ENCODE data around the gene MICAL3. TPM values are rescaled to one million over a fixed set of nuclear protein-coding genes. Genes with fewer than 3 reads are reported as not detected.
"Not testable (repeated sequence)": the region's sequence is repeated elsewhere in the genome, so short reads cannot be mapped to it uniquely, and the experiment has no call there.

The MICAL3 gene
- polyA plus RNA-seq, 1 donor, result 36.1 TPM

GRCh38 chr22:18032455-18033101 lies 8.2 kb upstream of the MICAL3 start:
- no CpG with 5 or more reads among the region's 6 CpGs for WGBS (ENCODE audit: insufficient coverage, low lambda C conversion rate)
- H3K36me3 ChIP-seq (ENCODE audit: control insufficient read depth, insufficient read depth, low read length), result no peaks in the 10 kb centered on the region
- no peak overlapping the region for H3K27ac ChIP-seq (ENCODE audit: low read length)
- no peaks in the 10 kb centered on the region for H3K27me3 ChIP-seq (ENCODE audit: control insufficient read depth, insufficient read depth, low read length)
- peaks cover 3% of the 10 kb centered on the region for H3K4me1 ChIP-seq (ENCODE audit: control insufficient read depth, insufficient read depth, low read length)
- DNase-seq, result peak in 1 of 2 donors; percentile 29
- no peak overlapping the region for H3K4me3 ChIP-seq (ENCODE audit: low read length)
- H3K9me3 ChIP-seq (ENCODE audit: control insufficient read depth, low read depth, low read length), result no peaks in the 10 kb centered on the region

GRCh38 chr22:18031695-18032454 lies 7.5 kb upstream of the MICAL3 start:
- Histone ChIP-seq H3K27ac (ENCODE audit: low read length) (no peak overlapping the region), H3K4me3 (ENCODE audit: low read length) (no peak overlapping the region), H3K4me1 (ENCODE audit: control insufficient read depth, insufficient read depth, low read length) (peaks cover 3% of the 10 kb centered on the region), H3K27me3 (ENCODE audit: control insufficient read depth, insufficient read depth, low read length) (no peaks in the 10 kb centered on the region), H3K36me3 (ENCODE audit: control insufficient read depth, insufficient read depth, low read length) (no peaks in the 10 kb centered on the region), H3K9me3 (ENCODE audit: control insufficient read depth, low read depth, low read length) (no peaks in the 10 kb centered on the region)
- whole genome bisulfite sequencing (ENCODE audit: insufficient coverage, low lambda C conversion rate), result no CpG with 5 or more reads among the region's 10 CpGs
- DNase-seq, result no peak

- no CpG with 5 or more reads among the region's 2 CpGs for WGBS (ENCODE audit: insufficient coverage, low lambda C conversion rate)
- H3K27ac ChIP-seq (ENCODE audit: low read length), result no peak overlapping the region
These were observed 5.4 kb upstream of the MICAL3 start for GRCh38 chr22:18029686-18030267.

GRCh38 chr22:18028817-18029527 lies 4.6 kb upstream of the MICAL3 start:
- no CpG with 5 or more reads among the region's 3 CpGs for WGBS (ENCODE audit: insufficient coverage, low lambda C conversion rate)

More at GRCh38 chr22:18029686-18030267, 5.4 kb upstream of the MICAL3 start:
- Histone ChIP-seq H3K36me3 (ENCODE audit: control insufficient read depth, insufficient read depth, low read length) (no peaks in the 10 kb centered on the region), H3K27me3 (ENCODE audit: control insufficient read depth, insufficient read depth, low read length) (peaks cover 2% of the 10 kb centered on the region), H3K4me1 (ENCODE audit: control insufficient read depth, insufficient read depth, low read length) (peaks cover 7% of the 10 kb centered on the region), H3K4me3 (ENCODE audit: low read length) (no peak overlapping the region), H3K9me3 (ENCODE audit: control insufficient read depth, low read depth, low read length) (no peaks in the 10 kb centered on the region)
- no peak for DNase-seq

GRCh38 chr22:18025898-18026297 lies 1.5 kb upstream of the MICAL3 start:
- 100% methylated on average over 1 of the region's 4 CpGs for WGBS (ENCODE audit: insufficient coverage, low lambda C conversion rate)
- not testable (repeated sequence) for H3K4me3 ChIP-seq (ENCODE audit: low read length); H3K36me3 ChIP-seq (ENCODE audit: control insufficient read depth, insufficient read depth, low read length); DNase-seq; H3K9me3 ChIP-seq (ENCODE audit: control insufficient read depth, low read depth, low read length); H3K27me3 ChIP-seq (ENCODE audit: control insufficient read depth, insufficient read depth, low read length); H3K27ac ChIP-seq (ENCODE audit: low read length)
- H3K4me1 ChIP-seq (ENCODE audit: control insufficient read depth, insufficient read depth, low read length), result peaks cover 13% of the 10 kb centered on the region

More at GRCh38 chr22:18028817-18029527, 4.6 kb upstream of the MICAL3 start:
- Histone ChIP-seq H3K4me1 (ENCODE audit: control insufficient read depth, insufficient read depth, low read length) (peaks cover 8% of the 10 kb centered on the region), H3K9me3 (ENCODE audit: control insufficient read depth, low read depth, low read length) (no peaks in the 10 kb centered on the region), H3K4me3 (ENCODE audit: low read length) (no peak overlapping the region), H3K36me3 (ENCODE audit: control insufficient read depth, insufficient read depth, low read length) (no peaks in the 10 kb centered on the region), H3K27me3 (ENCODE audit: control insufficient read depth, insufficient read depth, low read length) (peaks cover 2% of the 10 kb centered on the region), H3K27ac (ENCODE audit: low read length) (no peak overlapping the region)
- no peak for DNase-seq

- Histone ChIP-seq H3K9me3 (ENCODE audit: control insufficient read depth, low read depth, low read length) (no peaks in the 10 kb centered on the region), H3K4me3 (ENCODE audit: low read length) (peak overlapping the region; percentile 19), H3K27me3 (ENCODE audit: control insufficient read depth, insufficient read depth, low read length) (peaks cover 2% of the 10 kb centered on the region), H3K4me1 (ENCODE audit: control insufficient read depth, insufficient read depth, low read length) (peaks cover 13% of the 10 kb centered on the region), H3K27ac (ENCODE audit: low read length) (no peak overlapping the region), H3K36me3 (ENCODE audit: control insufficient read depth, insufficient read depth, low read length) (no peaks in the 10 kb centered on the region)
- 30% methylated on average over 2 of the region's 21 CpGs for WGBS (ENCODE audit: insufficient coverage, low lambda C conversion rate)
- no peak for DNase-seq
These were observed 777 bp upstream of the MICAL3 start for GRCh38 chr22:18024956-18025720.

GRCh38 chr22:18023509-18024275 lies 669 bp downstream of the MICAL3 start:
- Histone ChIP-seq H3K27ac (ENCODE audit: low read length) (peak overlapping the region; percentile 69), H3K9me3 (ENCODE audit: control insufficient read depth, low read depth, low read length) (no peaks in the 10 kb centered on the region), H3K36me3 (ENCODE audit: control insufficient read depth, insufficient read depth, low read length) (no peaks in the 10 kb centered on the region), H3K27me3 (ENCODE audit: control insufficient read depth, insufficient read depth, low read length) (peaks cover 2% of the 10 kb centered on the region), H3K4me3 (ENCODE audit: low read length) (peak overlapping the region; percentile 64), H3K4me1 (ENCODE audit: control insufficient read depth, insufficient read depth, low read length) (peaks cover 13% of the 10 kb centered on the region)
- WGBS (ENCODE audit: insufficient coverage, low lambda C conversion rate), result no CpG with 5 or more reads among the region's 47 CpGs
- DNase-seq, result peak; percentile 91

- H3K27me3 ChIP-seq (ENCODE audit: control insufficient read depth, insufficient read depth, low read length), result peaks cover 2% of the 10 kb centered on the region
- no CpG with 5 or more reads among the region's 3 CpGs for WGBS (ENCODE audit: insufficient coverage, low lambda C conversion rate)
- no peaks in the 10 kb centered on the region for H3K9me3 ChIP-seq (ENCODE audit: control insufficient read depth, low read depth, low read length)
- peak overlapping the region; percentile 69 for H3K27ac ChIP-seq (ENCODE audit: low read length)
- peaks cover 13% of the 10 kb centered on the region for H3K4me1 ChIP-seq (ENCODE audit: control insufficient read depth, insufficient read depth, low read length)
- no peaks in the 10 kb centered on the region for H3K36me3 ChIP-seq (ENCODE audit: control insufficient read depth, insufficient read depth, low read length)
- peak overlapping the region; percentile 16 for H3K4me3 ChIP-seq (ENCODE audit: low read length)
- DNase-seq, result peak in 1 of 2 donors; percentile 41
These were observed 1.5 kb downstream of the MICAL3 start for GRCh38 chr22:18022876-18023275.

GRCh38 chr22:18021431-18021830 lies 2.9 kb downstream of the MICAL3 start:
- no peak overlapping the region for H3K4me3 ChIP-seq (ENCODE audit: low read length)
- no CpG with 5 or more reads among the region's 2 CpGs for WGBS (ENCODE audit: insufficient coverage, low lambda C conversion rate)
- DNase-seq, result no peak
- H3K9me3 ChIP-seq (ENCODE audit: control insufficient read depth, low read depth, low read length), result no peaks in the 10 kb centered on the region
- no peaks in the 10 kb centered on the region for H3K36me3 ChIP-seq (ENCODE audit: control insufficient read depth, insufficient read depth, low read length)
- peaks cover 13% of the 10 kb centered on the region for H3K4me1 ChIP-seq (ENCODE audit: control insufficient read depth, insufficient read depth, low read length)
- H3K27ac ChIP-seq (ENCODE audit: low read length), result no peak overlapping the region
- peaks cover 2% of the 10 kb centered on the region for H3K27me3 ChIP-seq (ENCODE audit: control insufficient read depth, insufficient read depth, low read length)
